ENCODE data around the gene HEYL. TPM values are rescaled to one million over a fixed set of nuclear protein-coding genes. Genes with fewer than 3 reads are reported as not detected.

HEYL gene
- total and polyA plus RNA-seq, 2 of the 8 experiments (the other 6 are each of a cell fraction or from before 2014, with no cell fraction given): 1.8 to 3.1 TPM

GRCh38 chr1:39673215-39673614, 33.8 kb upstream of the HEYL start (continued):
- TF ChIP-seq CTCF (IDR thresholded peaks at IDR 0.05; ENCODE audit: control extremely low read depth in 1 of 3, insufficient read depth in 1 of 3, low read depth in 1 of 3, low read length in 3 of 3): no peak
